GM20000 (cell line): ENCODE results near the gene QRICH1.

ENCODE experiments used
- DNase-seq: peaks from one replicate; pipeline ENCODE4 v3.0.0; 2012; ENCODE audit warnings: low spot score
- TF ChIP-seq, protein P1 (sequence below): IDR thresholded peaks from 2 replicates; pipeline ENCODE4 v1.5.1; 2012; ENCODE audit warnings: mild to moderate bottlenecking, control low read depth; ENCODE audit errors: extremely low read depth, missing control alignments

QRICH1 gene

DNA sequence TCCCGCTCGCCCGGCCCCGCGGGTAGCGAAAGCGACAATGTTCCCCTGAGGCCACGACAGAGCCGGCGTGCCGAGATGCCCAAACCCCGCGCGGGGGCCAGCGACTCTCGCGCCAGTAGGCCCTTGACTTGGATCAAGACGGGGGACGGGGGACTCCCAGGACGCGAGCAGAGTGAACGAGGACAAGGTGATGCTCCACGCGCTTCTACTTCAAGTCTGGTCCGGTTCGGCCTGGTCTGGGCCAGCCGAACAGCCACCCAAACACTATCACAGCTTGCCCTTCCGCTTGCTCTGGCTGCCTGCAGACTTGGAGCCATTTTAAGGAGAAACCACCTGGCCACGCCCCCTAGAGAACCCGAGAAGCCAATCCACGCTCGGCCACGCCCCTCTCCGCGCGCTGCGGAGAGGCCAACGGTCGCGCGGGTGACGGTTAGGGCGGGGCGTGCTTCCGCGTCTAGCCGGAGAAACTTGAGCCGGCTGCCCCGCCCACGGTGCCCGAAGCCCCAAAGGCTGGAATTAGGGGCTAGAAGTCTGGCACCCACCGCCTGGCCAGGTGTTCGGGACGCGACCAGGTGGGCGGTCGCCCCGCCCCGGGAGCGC is 72.6 kb downstream of the QRICH1 start:
- TF ChIP-seq, protein P1, sequence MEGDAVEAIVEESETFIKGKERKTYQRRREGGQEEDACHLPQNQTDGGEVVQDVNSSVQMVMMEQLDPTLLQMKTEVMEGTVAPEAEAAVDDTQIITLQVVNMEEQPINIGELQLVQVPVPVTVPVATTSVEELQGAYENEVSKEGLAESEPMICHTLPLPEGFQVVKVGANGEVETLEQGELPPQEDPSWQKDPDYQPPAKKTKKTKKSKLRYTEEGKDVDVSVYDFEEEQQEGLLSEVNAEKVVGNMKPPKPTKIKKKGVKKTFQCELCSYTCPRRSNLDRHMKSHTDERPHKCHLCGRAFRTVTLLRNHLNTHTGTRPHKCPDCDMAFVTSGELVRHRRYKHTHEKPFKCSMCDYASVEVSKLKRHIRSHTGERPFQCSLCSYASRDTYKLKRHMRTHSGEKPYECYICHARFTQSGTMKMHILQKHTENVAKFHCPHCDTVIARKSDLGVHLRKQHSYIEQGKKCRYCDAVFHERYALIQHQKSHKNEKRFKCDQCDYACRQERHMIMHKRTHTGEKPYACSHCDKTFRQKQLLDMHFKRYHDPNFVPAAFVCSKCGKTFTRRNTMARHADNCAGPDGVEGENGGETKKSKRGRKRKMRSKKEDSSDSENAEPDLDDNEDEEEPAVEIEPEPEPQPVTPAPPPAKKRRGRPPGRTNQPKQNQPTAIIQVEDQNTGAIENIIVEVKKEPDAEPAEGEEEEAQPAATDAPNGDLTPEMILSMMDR = no peak

DNA sequence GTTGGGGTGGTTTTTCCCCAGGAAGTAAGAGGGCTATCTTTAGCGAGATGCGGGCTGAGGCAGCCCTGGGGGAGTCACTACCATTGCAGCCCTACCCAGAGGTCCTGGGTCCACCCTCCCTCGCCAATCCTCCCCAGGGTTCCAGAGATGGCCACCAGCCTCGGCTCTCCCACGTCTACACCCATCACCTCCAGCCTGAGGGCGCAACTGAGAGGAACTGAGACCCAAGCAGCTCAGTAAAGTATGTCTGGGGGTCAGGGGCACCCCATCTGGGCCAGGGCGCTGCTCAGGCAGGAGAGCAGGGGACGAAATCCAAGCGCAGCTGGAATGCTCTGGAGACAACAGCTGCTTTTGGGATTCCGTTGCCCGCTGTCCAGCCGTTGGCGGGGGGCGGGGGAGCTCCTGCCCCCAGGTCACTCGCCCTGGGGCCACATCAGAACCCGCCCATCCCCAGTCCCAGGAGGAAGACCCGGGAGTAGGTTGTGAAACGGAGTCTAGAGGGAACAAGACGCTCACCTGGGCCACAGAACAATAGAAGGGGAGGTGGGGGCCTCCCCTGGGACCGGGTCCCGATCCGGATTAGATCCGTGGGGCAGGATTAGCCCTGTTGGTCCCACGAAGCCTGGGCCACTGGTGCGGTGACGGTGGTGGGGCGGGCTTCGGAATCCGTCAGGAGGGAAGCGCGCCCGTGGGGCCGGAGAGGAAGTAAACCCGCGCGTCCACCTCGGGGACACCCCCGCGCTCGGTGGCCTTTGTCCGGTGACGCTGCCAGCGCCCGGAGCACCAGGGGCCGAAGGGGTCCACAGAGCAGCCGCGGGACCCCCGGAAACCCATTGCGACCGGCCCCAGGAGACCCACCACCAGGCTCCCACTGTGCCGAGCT is 73.3 kb downstream of the QRICH1 start:
- TF ChIP-seq, protein P1 = no peak
- peak; percentile 76 for DNase-seq

More for the DNA sequence above, 72.6 kb downstream of the QRICH1 start:
- DNase-seq = peak; percentile 97

DNA sequence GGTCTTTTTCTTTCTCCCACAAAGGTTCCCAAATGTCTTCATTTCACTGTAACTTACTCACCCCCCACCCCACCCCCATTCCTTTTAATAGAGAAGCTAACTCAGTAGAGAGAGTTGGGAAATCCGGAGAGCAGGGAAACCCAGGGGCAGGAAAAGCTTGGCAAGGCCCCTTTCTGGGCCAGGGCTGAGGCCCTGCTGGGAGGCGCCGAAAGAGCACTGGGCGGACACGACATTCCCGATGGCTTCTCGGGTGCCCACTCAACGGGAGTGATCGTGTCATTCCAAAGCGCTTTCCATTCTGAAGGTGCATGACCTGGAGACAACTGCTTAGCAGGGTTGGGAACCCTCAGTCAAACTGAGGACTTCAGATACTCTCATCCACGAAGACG is 73.9 kb downstream of the QRICH1 start:
- TF ChIP-seq, protein P1 = no peak
- DNase-seq = no peak

DNA sequence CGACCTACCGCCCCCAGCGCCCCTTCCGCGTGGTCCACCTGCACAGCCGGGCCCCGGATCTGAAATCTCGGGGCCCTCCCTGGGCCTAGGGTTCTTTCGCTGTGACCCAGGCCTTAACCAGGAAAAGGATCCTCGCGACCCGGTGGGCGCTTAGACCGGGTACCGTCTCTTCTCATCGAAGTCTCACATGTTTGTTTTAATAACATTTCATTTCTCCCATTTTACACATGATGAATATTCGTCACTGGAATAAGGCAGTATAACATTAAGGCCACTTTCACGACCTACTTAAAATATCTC is 75.2 kb downstream of the QRICH1 start:
- DNase-seq = no peak
- TF ChIP-seq, protein P1 = no peak

DNA sequence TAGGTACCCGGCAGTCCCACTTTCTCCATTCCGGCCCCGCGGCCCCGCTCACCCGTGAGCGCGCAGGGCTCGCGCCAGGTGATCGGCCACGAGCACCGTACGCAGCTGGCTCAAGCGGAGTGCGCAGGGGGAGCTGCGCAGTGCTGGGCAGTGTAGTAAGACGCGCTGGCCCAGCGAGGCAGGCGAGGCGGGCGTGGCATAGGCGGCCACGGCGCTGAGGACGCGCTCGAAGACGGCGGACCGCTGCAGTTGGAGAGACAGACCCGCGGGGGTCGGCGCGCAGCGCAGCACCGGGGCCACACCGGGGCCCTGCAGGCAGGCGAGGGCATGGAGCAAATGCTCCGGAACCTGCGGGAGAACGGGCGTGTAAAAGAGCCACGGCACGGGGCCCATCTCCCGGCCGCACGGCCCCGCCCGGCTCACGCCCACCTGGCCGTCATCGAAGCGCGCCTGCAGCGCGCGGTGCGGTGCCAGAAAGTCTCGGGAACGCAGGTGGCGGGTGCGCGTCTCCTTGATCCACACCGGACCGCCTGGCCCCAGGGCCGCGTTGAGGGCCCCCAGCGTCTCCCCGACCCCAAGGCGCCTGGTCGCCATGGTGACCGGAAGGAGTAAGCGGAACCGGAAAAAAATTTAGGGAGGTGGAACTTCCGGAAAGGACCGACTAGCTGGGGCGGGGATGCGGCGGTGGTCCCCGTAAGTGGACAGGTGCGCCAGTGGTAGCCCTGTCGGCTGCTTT is 75.7 kb downstream of the QRICH1 start, which contains the start of gene DALRD3:
Gene DALRD3 (minus strand): TSS at position 610 of the 736 bp plus-strand sequence. CDS start 16 bp downstream, at position 594.
- TF ChIP-seq, protein P1 = no peak

DNA sequence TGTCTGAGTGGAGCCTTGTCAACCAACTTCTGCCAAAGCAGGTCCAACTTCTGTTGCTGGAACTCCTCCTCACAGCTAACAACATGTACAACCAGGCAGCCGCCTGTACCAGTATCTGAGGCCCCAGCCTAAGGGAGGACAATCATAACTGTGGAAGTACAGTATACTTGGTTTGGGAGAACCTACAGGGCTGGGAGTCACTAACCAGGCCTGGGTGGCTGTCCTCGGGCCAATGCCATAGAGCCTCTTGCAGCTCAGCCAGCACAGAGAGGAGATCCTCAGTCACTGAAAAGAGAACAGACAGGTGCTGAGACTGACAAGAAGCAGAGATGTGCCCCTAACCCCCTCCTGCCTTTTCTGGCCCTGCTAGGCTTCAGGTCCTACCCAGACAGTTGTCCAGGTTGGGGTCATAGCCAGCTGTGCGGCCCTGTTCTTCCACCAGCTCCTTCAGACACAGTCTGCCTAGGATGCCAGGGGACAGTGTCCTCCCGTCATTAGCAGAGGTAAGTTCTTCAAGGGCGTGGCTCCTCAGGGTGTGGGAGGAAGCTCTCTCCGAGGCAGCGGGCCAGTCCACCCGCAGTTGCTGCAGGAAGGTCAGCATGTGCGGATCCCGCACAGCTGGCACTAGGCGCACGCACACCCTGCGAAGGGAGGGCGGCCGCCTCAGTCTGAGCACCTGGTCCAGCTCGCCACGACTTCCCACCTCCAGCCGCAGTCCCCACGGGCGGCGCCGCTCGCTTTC is 76.5 kb downstream of the QRICH1 start:
- peak; percentile 34 for DNase-seq
- TF ChIP-seq, protein P1 = no peak

More for the DNA sequence above, 75.7 kb downstream of the QRICH1 start, which contains the start of gene DALRD3:
- peak; percentile 91 for DNase-seq
